HG03039 (cell line): ENCODE data around the gene PLXNA4.

Experiments used
- ATAC-seq: cut with Tn5 transposase; IDR thresholded peaks from one replicate; pipeline ENCODE4 v1.9.1; 2021; ENCODE audit warnings: mild to moderate bottlenecking, moderate library complexity; ENCODE audit not compliant: unreplicated experiment

The PLXNA4 gene

GRCh38 chr7:132108563-132108962 lies 467.7 kb downstream of the PLXNA4 start:
- ATAC-seq: no peak

GRCh38 chr7:132106491-132106890 lies 469.8 kb downstream of the PLXNA4 start:
- ATAC-seq: no peak

GRCh38 chr7:132105096-132105495 lies 471.2 kb downstream of the PLXNA4 start:
- ATAC-seq: no peak

GRCh38 chr7:132103718-132104117 lies 472.6 kb downstream of the PLXNA4 start:
- ATAC-seq: no peak

GRCh38 chr7:132102942-132103341 lies 473.3 kb downstream of the PLXNA4 start:
- no peak for ATAC-seq

- no peak for ATAC-seq
Observed at GRCh38 chr7:132102391-132102790, 473.9 kb downstream of the PLXNA4 start.

- ATAC-seq: no peak
Observed at GRCh38 chr7:132100981-132101380, 475.3 kb downstream of the PLXNA4 start.

- ATAC-seq: no peak
Observed at GRCh38 chr7:132100483-132100882, 475.8 kb downstream of the PLXNA4 start.

GRCh38 chr7:132099163-132099562 lies 477.1 kb downstream of the PLXNA4 start:
- ATAC-seq: no peak

- no peak for ATAC-seq
Observed at GRCh38 chr7:132098327-132098726, 477.9 kb downstream of the PLXNA4 start.

- no peak for ATAC-seq
Observed at GRCh38 chr7:132097550-132098134, 478.6 kb downstream of the PLXNA4 start.

- no peak for ATAC-seq
Observed at GRCh38 chr7:132095111-132095765, 481.0 kb downstream of the PLXNA4 start.

GRCh38 chr7:132092106-132092505 lies 484.2 kb downstream of the PLXNA4 start:
- no peak for ATAC-seq

GRCh38 chr7:132091706-132092105 lies 484.6 kb downstream of the PLXNA4 start:
- ATAC-seq: no peak

GRCh38 chr7:132090444-132090843 lies 485.8 kb downstream of the PLXNA4 start:
- no peak for ATAC-seq

- ATAC-seq: no peak
Observed at GRCh38 chr7:132089356-132089755, 486.9 kb downstream of the PLXNA4 start.

- ATAC-seq: no peak
Observed at GRCh38 chr7:132087421-132087820, 488.8 kb downstream of the PLXNA4 start.

GRCh38 chr7:132084776-132085388 lies 491.4 kb downstream of the PLXNA4 start:
- no peak for ATAC-seq

GRCh38 chr7:132083537-132084123 lies 492.6 kb downstream of the PLXNA4 start:
- no peak for ATAC-seq

- no peak for ATAC-seq
Observed at GRCh38 chr7:132083126-132083525, 493.1 kb downstream of the PLXNA4 start.

- no peak for ATAC-seq
Observed at GRCh38 chr7:132082394-132082793, 493.9 kb downstream of the PLXNA4 start.

- no peak for ATAC-seq
Observed at GRCh38 chr7:132081686-132082085, 494.6 kb downstream of the PLXNA4 start.
